Stimulated activated CD4-positive, alpha-beta T cell treated with anti-CD3 and anti-CD28 coated beads, Interleukin-2, amount 100 ng/mL, for 48 hours (primary cell): Measurements from ENCODE around the gene OVCH2.
"Not testable (repeated sequence)": the region's sequence is repeated elsewhere in the genome, so short reads cannot be mapped to it uniquely, and the experiment has no call there.

Source experiments
- DNase-seq, 2 donors: peaks; one replicate each; pipeline ENCODE4 v3.0.0-alpha.2; 2020

The OVCH2 gene

GRCh38 chr11:7706377-7706776, at the start of gene OVCH2:
TSS of gene OVCH2 (minus strand) at chr11:7706477. CDS start at chr11:7706394, 83 bp downstream.
- DNase-seq: no peak

- no peak for DNase-seq
Observed at GRCh38 chr11:7749456-7749855, 43.2 kb upstream of the OVCH2 start.

- DNase-seq: not testable (repeated sequence)
Observed at GRCh38 chr11:7734767-7735166, 28.5 kb upstream of the OVCH2 start.

GRCh38 chr11:7714786-7715185, 8.5 kb upstream of the OVCH2 start:
- DNase-seq: no peak

- DNase-seq: no peak
Observed at GRCh38 chr11:7703740-7704139, 2.5 kb downstream of the OVCH2 start.

GRCh38 chr11:7696424-7696823, 9.9 kb downstream of the OVCH2 start:
- no peak for DNase-seq

- DNase-seq: no peak
Observed at GRCh38 chr11:7694235-7694634, 12.0 kb downstream of the OVCH2 start.

- DNase-seq: no peak
Observed at GRCh38 chr11:7692426-7692825, 13.9 kb downstream of the OVCH2 start.

GRCh38 chr11:7691759-7692350, 14.4 kb downstream of the OVCH2 start:
- DNase-seq: no peak

GRCh38 chr11:7690648-7691047, 15.6 kb downstream of the OVCH2 start:
- DNase-seq: no peak

GRCh38 chr11:7689239-7689638, 17.0 kb downstream of the OVCH2 start:
- no peak for DNase-seq

GRCh38 chr11:7688238-7688826, 17.9 kb downstream of the OVCH2 start:
- no peak for DNase-seq

- DNase-seq: no peak
Observed at GRCh38 chr11:7687386-7687785, 18.9 kb downstream of the OVCH2 start.

GRCh38 chr11:7686761-7687160, 19.5 kb downstream of the OVCH2 start:
- DNase-seq: no peak

- DNase-seq: no peak
Observed at GRCh38 chr11:7683571-7683970, 22.7 kb downstream of the OVCH2 start.

- no peak for DNase-seq
Observed at GRCh38 chr11:7677796-7678201, 28.5 kb downstream of the OVCH2 start.

- DNase-seq: no peak
Observed at GRCh38 chr11:7677071-7677470, 29.2 kb downstream of the OVCH2 start.

GRCh38 chr11:7675631-7676030, 30.6 kb downstream of the OVCH2 start:
- no peak for DNase-seq

GRCh38 chr11:7673724-7674434, 32.4 kb downstream of the OVCH2 start:
- DNase-seq: no peak

- DNase-seq: no peak
Observed at GRCh38 chr11:7672960-7673723, 33.1 kb downstream of the OVCH2 start, which contains the start of gene CYB5R2. TSS of gene CYB5R2 (minus strand) at chr11:7673500. CDS start at chr11:7672825, 675 bp downstream.

- no peak for DNase-seq
Observed at GRCh38 chr11:7672276-7672959, 33.9 kb downstream of the OVCH2 start.

GRCh38 chr11:7671347-7672215, 34.7 kb downstream of the OVCH2 start:
- DNase-seq: no peak
